NOMO-1 treated with DMSO at 0.1 percent for 48 hours (cell line): Measurements from ENCODE around the gene FBXO11.
"Not testable (repeated sequence)": the region's sequence is repeated elsewhere in the genome, so short reads cannot be mapped to it uniquely, and the experiment has no call there.

Experiments
- DNase-seq: peaks from one replicate; lab custom pipeline; 2025; ENCODE audit not compliant: unreplicated experiment; lab: John Stamatoyannopoulos, UW

Gene FBXO11

DNA sequence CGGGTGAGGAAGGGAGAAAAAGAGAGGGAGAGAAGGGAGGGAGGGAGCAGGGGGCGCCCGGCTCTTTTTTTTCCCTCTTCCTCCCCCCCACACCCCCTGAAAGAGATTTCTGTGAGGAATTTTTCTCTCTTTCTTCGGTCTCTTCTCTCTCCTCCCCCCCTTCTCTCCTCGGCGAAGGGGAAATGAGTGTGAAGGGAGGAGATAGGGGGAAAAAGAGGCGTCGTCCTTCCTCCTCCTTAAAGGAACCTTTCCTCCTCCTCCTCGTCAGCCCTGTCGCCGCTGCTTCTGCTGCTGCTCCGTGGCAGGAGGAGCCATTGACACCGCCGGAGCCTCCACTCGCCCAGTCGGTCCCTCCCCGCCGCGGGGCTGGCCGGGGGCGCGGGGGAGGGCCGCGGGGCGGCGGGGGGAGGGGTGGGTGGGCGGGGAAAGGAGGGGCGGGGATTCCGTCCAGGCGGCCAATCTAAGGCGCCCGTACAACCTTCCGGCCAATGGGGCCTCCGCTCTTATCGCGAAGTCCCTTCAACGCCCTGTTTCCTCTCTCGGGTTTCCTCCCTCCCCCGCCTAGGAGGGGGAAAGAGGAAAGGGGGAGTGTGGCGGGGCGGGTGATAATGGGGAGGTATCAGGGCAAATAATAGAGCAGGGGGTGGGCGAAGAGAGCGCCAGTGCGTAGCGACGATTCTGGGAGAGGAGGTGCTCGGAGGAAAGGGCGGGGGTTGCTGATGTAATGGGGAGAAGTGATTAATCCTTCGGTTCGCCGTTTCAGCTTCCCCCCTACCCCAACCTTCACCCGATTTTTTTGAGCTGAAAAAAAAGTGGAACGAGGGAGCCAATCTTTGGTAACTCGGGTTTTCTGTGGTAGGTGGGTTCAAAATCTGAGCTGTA lies at the start of gene FBXO11:
TSS of gene FBXO11 (minus strand) at position 342 of the 882 bp plus-strand sequence. CDS start 778 bp downstream, outside the sequence.
- DNase-seq: peak; percentile 98

- no peak for DNase-seq
Measured at GRCh38 chr2:47950340-47951301, 44.3 kb upstream of the FBXO11 start.

GRCh38 chr2:47946593-47946992 lies 40.3 kb upstream of the FBXO11 start:
- no peak for DNase-seq

- DNase-seq: no peak
Measured at GRCh38 chr2:47945046-47945781, 38.9 kb upstream of the FBXO11 start.

GRCh38 chr2:47941936-47942335 lies 35.6 kb upstream of the FBXO11 start:
- DNase-seq: no peak

- no peak for DNase-seq
Measured at GRCh38 chr2:47937677-47938076, 31.4 kb upstream of the FBXO11 start.

- peak; percentile 79 for DNase-seq
Measured at GRCh38 chr2:47935071-47935470, 28.8 kb upstream of the FBXO11 start.

GRCh38 chr2:47918043-47918442 lies 11.7 kb upstream of the FBXO11 start:
- DNase-seq: peak; percentile 61

GRCh38 chr2:47917276-47917961 lies 11.1 kb upstream of the FBXO11 start:
- DNase-seq: peak; percentile 72

DNA sequence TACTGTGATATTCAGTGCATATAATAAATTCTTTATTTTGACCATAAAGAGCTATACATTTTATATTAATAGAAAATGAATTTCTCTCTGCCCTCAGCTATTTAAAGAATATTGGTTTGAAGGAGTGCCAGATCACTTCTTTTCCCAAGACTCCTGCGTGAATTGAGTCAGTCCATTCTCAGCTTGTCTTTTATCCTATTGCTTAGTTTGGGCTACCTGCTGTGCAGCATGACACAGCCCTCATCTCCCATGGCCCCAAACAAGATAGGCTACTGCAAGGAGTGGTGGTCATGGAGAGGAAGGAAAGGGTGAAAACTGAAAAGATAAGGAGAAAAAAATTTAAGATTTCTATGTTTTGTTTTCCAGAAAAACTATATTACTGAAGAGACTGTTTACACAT lies 10.1 kb upstream of the FBXO11 start:
- DNase-seq: no peak

GRCh38 chr2:47910662-47911061 lies 4.4 kb upstream of the FBXO11 start:
- not testable (repeated sequence) for DNase-seq

GRCh38 chr2:47908682-47909081 lies 2.4 kb upstream of the FBXO11 start:
- DNase-seq: no peak

DNA sequence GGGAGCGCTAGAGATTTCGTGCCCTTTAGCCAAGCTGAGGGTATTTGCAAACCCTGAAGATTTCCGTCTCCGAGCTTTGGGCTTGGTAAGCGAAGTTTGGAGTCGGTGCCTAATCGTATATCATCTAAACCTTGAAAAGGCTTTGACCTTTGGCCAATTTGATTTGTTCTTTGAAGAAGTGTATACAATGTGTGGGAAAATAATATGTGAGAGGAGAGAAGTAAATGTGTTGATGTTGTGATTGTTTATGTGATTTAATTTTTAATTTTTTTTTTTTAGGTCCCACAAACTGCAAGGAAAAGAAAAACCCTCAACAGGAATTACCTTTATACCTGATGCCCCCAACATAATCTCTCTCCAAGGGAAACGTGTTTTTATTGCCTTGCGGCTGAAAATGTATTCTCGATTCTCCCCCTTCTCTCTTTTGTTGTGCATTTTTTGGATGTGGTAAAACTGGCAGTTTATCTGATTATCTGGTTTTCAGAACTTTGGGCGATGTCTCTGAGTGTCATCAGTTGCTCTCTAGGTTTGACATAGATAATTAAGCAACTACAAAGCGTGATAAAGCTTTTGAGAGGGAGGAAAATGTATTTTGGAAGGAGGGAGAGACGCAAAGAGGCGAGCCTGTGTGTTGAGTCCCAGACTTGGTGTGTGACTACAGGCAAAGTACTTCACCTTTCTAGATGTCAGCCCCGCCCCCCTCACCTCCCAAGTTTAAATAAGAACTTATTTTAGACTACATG lies 912 bp upstream of the FBXO11 start:
- DNase-seq: peak; percentile 13

GRCh38 chr2:47905386-47906156 lies 727 bp downstream of the FBXO11 start:
- DNase-seq: peak; percentile 38

- DNase-seq: no peak
Measured at GRCh38 chr2:47903781-47904490, 2.4 kb downstream of the FBXO11 start.

DNA sequence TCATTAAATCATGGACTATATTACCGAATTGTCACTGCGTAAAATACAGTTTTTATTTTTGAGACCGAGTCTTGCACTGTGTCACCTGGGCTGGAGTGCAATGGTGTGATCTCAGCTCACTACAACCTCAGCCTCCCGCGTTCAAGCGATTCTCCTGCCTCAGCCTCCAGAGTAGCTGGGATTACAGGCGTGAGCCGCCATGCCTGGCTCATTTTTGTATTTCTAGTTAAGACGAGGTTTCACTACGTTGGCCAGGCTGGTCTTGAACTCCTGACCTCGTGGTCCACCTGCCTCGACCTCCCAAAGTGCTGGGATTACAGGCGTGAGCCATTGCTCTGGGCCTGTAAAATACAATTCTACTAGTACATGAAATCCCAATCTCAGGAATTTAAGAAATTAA lies 4.4 kb downstream of the FBXO11 start:
- DNase-seq: not testable (repeated sequence)

DNA sequence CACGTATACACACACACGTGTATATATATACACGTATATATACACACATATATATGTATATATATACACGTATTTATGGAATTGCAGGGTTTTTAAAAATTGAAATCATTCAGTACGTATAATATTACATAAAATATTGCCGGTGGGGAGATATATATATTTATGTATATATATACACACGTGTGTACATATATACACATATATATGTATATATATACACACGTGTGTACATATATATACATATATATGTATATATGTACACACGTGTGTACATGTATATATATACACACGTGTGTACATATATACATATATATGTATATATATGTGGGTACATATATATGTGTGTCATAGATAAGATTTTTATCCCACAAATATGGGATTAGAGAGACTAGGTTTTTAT lies 5.4 kb downstream of the FBXO11 start:
- DNase-seq: no peak
